HepG2 (cell line): ENCODE data around the gene SORL1-AS1.

Experiments
- ATM ChIP-seq: fragments of 450-650 bp; IDR thresholded peaks from 2 replicates; pipeline ENCODE4 v1.7.1; 2017; ENCODE audit warnings: mild to moderate bottlenecking, borderline replicate concordance
- HNRNPK ChIP-seq: fragments of 200-400 bp; formaldehyde crosslinking; IDR thresholded peaks from 2 replicates; pipeline ENCODE4 v1.6.1; 2018; ENCODE audit warnings: low read length, low read depth, moderate library complexity, mild to moderate bottlenecking; ENCODE audit not compliant: poor library complexity, severe bottlenecking
- HNRNPUL1 ChIP-seq: fragments of 200-400 bp; formaldehyde crosslinking; IDR thresholded peaks from 2 replicates; pipeline ENCODE4 v1.6.1; 2017; ENCODE audit warnings: low read depth, mild to moderate bottlenecking, low read length, moderate library complexity
- HOXA5 ChIP-seq: sonication (generic); formaldehyde crosslinking; IDR thresholded peaks from 2 replicates; pipeline ENCODE4 v1.4.0; 2020; ENCODE audit warnings: missing genetic modification reagents
- LRRFIP1 ChIP-seq: sonication (generic); formaldehyde crosslinking; conservative IDR thresholded peaks from 2 replicates; pipeline ENCODE4 v1.4.0; 2020; ENCODE audit warnings: missing genetic modification reagents
- MAFF ChIP-seq: IDR thresholded peaks from 2 replicates; pipeline ENCODE4 v1.6.1; 2011; ENCODE audit warnings: low read depth, low read length, improper control_type of control experiment
- MAX ChIP-seq: IDR thresholded peaks from 2 replicates; pipeline ENCODE4 v1.6.1; 2012; ENCODE audit warnings: inconsistent platforms
- RARG ChIP-seq: sonication (generic); formaldehyde crosslinking; IDR thresholded peaks from 2 replicates; pipeline ENCODE4 v1.4.0; 2020; ENCODE audit warnings: low read depth, mild to moderate bottlenecking, missing genetic modification reagents
- RBFOX2 ChIP-seq: fragments of 200-400 bp; formaldehyde crosslinking; IDR thresholded peaks from 2 replicates; pipeline ENCODE4 v1.6.1; 2017; ENCODE audit warnings: low read depth, mild to moderate bottlenecking, low read length
- SNRNP70 ChIP-seq: fragments of 200-400 bp; formaldehyde crosslinking; IDR thresholded peaks from 2 replicates; pipeline ENCODE4 v1.6.1; 2017; ENCODE audit warnings: mild to moderate bottlenecking, low read depth, low read length, moderate library complexity
- ZBTB40 ChIP-seq, 2 experiments: fragments of 450-650 bp in 1 of 2; sonication (generic) in 1 of 2; formaldehyde crosslinking in 1 of 2; IDR thresholded peaks; 2 replicates each; pipeline versions ENCODE4 v1.6.1 to v1.8.0; 2016 to 2022; ENCODE audit warnings: antibody characterized with exemption in 1 of 2, mild to moderate bottlenecking in 1 of 2, missing genetic modification reagents in 1 of 2
- ZNF24 ChIP-seq: fragments of 450-650 bp; IDR thresholded peaks from 2 replicates; pipeline ENCODE4 v1.6.1; 2017; ENCODE audit warnings: antibody characterized with exemption, mild to moderate bottlenecking
- ZNF263 ChIP-seq: sonication (generic); formaldehyde crosslinking; IDR thresholded peaks from 2 replicates; pipeline ENCODE4 v1.4.0; 2020; ENCODE audit warnings: missing genetic modification reagents
- ZNF468 ChIP-seq: sonication (generic); formaldehyde crosslinking; IDR thresholded peaks from 2 replicates; pipeline ENCODE4 v1.8.0; 2022; ENCODE audit warnings: mild to moderate bottlenecking, moderate library complexity, missing genetic modification reagents
- ZNF496 ChIP-seq: sonication (generic); formaldehyde crosslinking; IDR thresholded peaks from 2 replicates; pipeline ENCODE4 v1.8.1; 2023; ENCODE audit warnings: mild to moderate bottlenecking, moderate library complexity, missing genetic modification reagents; ENCODE audit not compliant: insufficient replicate concordance
- TF ChIP-seq, protein P1 (sequence below): IDR thresholded peaks from 2 replicates; pipeline ENCODE4 v1.6.1; 2016
- TF ChIP-seq, protein P2 (sequence below): sonication (generic); formaldehyde crosslinking; IDR thresholded peaks from 2 replicates; pipeline ENCODE4 v1.8.1; 2023; ENCODE audit warnings: missing genetic modification reagents, mild to moderate bottlenecking, borderline replicate concordance

Gene SORL1-AS1

GRCh38 chr11:121459413-121460017 lies 6.7 kb upstream of the SORL1-AS1 start (continued):
- TF ChIP-seq, protein P1, sequence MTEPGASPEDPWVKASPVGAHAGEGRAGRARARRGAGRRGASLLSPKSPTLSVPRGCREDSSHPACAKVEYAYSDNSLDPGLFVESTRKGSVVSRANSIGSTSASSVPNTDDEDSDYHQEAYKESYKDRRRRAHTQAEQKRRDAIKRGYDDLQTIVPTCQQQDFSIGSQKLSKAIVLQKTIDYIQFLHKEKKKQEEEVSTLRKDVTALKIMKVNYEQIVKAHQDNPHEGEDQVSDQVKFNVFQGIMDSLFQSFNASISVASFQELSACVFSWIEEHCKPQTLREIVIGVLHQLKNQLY (CRISPR knock-in tag) = peak; percentile 96
- TF ChIP-seq LRRFIP1 (CRISPR knock-in tag) (no peak), HNRNPUL1 (no peak), HOXA5 (CRISPR knock-in tag) (peak; percentile 82; the same call in 1 of the 2 replicates), ZNF468 (CRISPR knock-in tag) (no peak), MAFF (no peak), ZBTB40 (IDR thresholded peaks at IDR 0.05) (no peak), ZBTB40 (CRISPR knock-in tag; IDR thresholded peaks at IDR 0.05) (peak; percentile 66; the same call in 1 of the 2 replicates), RBFOX2 (peak; percentile 40; the same call in 1 of the 2 replicates), ZNF24 (no peak), RARG (CRISPR knock-in tag) (no peak), MAX (peak; percentile 86), ZNF263 (CRISPR knock-in tag) (no peak), ZNF496 (CRISPR knock-in tag) (no peak), SNRNP70 (no peak), HNRNPK (no peak), ATM (no peak)
- TF ChIP-seq, protein P2, sequence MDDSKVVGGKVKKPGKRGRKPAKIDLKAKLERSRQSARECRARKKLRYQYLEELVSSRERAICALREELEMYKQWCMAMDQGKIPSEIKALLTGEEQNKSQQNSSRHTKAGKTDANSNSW (CRISPR knock-in tag) = no peak
